Activated T-helper 1 cell treated with anti-CD3 and anti-CD28 coated beads, Interleukin-12 subunit alpha, Interleukin-12 subunit beta, Interleukin-2, Interleukin-4 antibody, amounts not matched to agents 30 ng/mL and 10 ng/mL and 1 ng/mL, durations not matched to agents 14 hours and 24 hours and 36 hours (primary cell): ENCODE data around the gene AURKAIP1. TPM values are rescaled to one million over a fixed set of nuclear protein-coding genes. Genes with fewer than 3 reads are reported as not detected.
A peak's percentile ranks its signal among the peaks of the same experiment; 100 is the strongest.
"Not testable (repeated sequence)": the region's sequence is repeated elsewhere in the genome, so short reads cannot be mapped to it uniquely, and the experiment has no call there.

Source experiments
- DNase-seq: peaks from one replicate; pipeline ENCODE4 v3.0.0; 2021; ENCODE audit warnings: low spot score
- H3K27ac Mint-ChIP-seq: one replicate; pipeline ENCODE4 v1.8.0; 2021; ENCODE audit warnings: mild to moderate bottlenecking, mixed read lengths
- H3K27me3 Mint-ChIP-seq: one replicate; pipeline ENCODE4 v1.8.0; 2022; ENCODE audit warnings: mild to moderate bottlenecking, moderate library complexity, mixed read lengths; ENCODE audit not compliant: insufficient read depth
- H3K36me3 Mint-ChIP-seq: one replicate; pipeline ENCODE4 v1.8.0; 2021; ENCODE audit warnings: low read depth, mixed read lengths
- H3K4me1 Mint-ChIP-seq: one replicate; pipeline ENCODE4 v1.8.0; 2021; ENCODE audit warnings: low read depth, mixed read lengths
- H3K4me3 Mint-ChIP-seq: one replicate; pipeline ENCODE4 v1.8.0; 2021; ENCODE audit warnings: mild to moderate bottlenecking, moderate library complexity, mixed read lengths
- H3K9me3 Mint-ChIP-seq: one replicate; pipeline ENCODE4 v1.8.0; 2021; ENCODE audit warnings: mixed read lengths
- intact Hi-C: fragments of 100-400 bp; cut with micrococcal nuclease; formaldehyde crosslinking; loops from one replicate; pipeline ENCODE4 v1.15.1; 2024
- total RNA-seq: library from RNA; stranded (reverse); gene quantifications from 2 replicates; pipeline ENCODE4 v1.2.3, GENCODE V29; 2022

Gene AURKAIP1
- 147 and 148 TPM in 2 replicates for total RNA-seq

- H3K27me3 Mint-ChIP-seq = peaks cover 2% of the 10 kb centered on the region
- H3K9me3 Mint-ChIP-seq = no peaks in the 10 kb centered on the region
- peaks cover 11% of the 10 kb centered on the region for H3K4me1 Mint-ChIP-seq
- intact Hi-C loops = loop anchor here (1.0 to 2.0 kb wide), 9 partner anchors 24 to 362 kb away; partner anchors contain the start of genes ATAD3B, CCNL2, CPTP and DVL1
- H3K27ac Mint-ChIP-seq = peak within 1 kb of the TSS; percentile 98
- H3K36me3 Mint-ChIP-seq = peaks cover 8% of the 10 kb centered on the region
- DNase-seq = peak; percentile 97
- peak within 1 kb of the TSS; percentile 93 for H3K4me3 Mint-ChIP-seq
Observed at GRCh38 chr1:1374929-1375662, at the start of gene AURKAIP1. Gene AURKAIP1, minus strand, starts transcription at chr1:1375207. Its CDS starts 451 bp downstream, at chr1:1374756.

- H3K9me3 Mint-ChIP-seq = no peaks in the 10 kb centered on the region
- H3K27ac Mint-ChIP-seq = no peak overlapping the region
- intact Hi-C loops = no loop called here
- no peaks in the 10 kb centered on the region for H3K4me1 Mint-ChIP-seq
- H3K27me3 Mint-ChIP-seq = peaks cover 22% of the 10 kb centered on the region
- no peak for DNase-seq
- H3K36me3 Mint-ChIP-seq = no peaks in the 10 kb centered on the region
- H3K4me3 Mint-ChIP-seq = no peak overlapping the region
Observed at GRCh38 chr1:1424707-1425106, 49.7 kb upstream of the AURKAIP1 start.

GRCh38 chr1:1423245-1423597 lies 48.2 kb upstream of the AURKAIP1 start:
- H3K9me3 Mint-ChIP-seq = no peaks in the 10 kb centered on the region
- H3K27me3 Mint-ChIP-seq = peaks cover 10% of the 10 kb centered on the region
- intact Hi-C loops = no loop called here
- no peaks in the 10 kb centered on the region for H3K36me3 Mint-ChIP-seq
- H3K4me3 Mint-ChIP-seq = no peak overlapping the region
- no peak overlapping the region for H3K27ac Mint-ChIP-seq
- DNase-seq = no peak
- peaks cover 2% of the 10 kb centered on the region for H3K4me1 Mint-ChIP-seq

GRCh38 chr1:1422465-1423244 lies 47.6 kb upstream of the AURKAIP1 start:
- Mint-ChIP-seq H3K4me1 (peaks cover 8% of the 10 kb centered on the region), H3K36me3 (no peaks in the 10 kb centered on the region), H3K27ac (no peak overlapping the region), H3K9me3 (no peaks in the 10 kb centered on the region), H3K27me3 (peaks cover 10% of the 10 kb centered on the region), H3K4me3 (no peak overlapping the region)
- intact Hi-C loops = no loop called here
- no peak for DNase-seq

DNA sequence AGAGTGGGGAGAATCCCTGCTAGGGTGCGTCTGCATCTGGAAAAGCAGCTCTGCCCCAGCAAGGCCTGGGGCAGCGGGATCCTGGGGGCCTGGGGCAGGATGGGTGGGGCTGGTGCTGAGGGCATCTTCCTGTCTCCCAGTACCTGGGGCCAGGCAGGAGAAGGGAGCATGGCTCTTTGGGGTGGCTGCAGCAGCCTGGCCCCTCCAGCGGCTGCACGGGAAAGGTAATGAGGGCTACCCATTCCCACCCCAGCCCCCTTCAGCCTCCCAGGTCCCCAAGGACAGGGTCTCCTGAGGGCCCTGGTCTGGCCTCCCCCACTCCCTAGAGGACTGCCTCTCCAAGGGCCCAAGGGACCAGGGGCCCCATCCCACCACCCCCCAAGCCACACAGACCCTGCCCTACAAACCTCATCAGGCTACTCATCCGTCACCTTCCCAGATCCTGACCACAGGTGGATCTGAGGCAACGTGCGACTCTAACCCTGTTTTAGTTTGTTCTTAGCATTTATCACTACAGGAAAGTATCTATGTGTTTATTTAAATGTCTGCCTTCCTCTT lies 47.0 kb upstream of the AURKAIP1 start:
- Mint-ChIP-seq H3K36me3 (no peaks in the 10 kb centered on the region), H3K4me3 (no peak overlapping the region), H3K4me1 (peaks cover 10% of the 10 kb centered on the region), H3K9me3 (no peaks in the 10 kb centered on the region), H3K27ac (no peak overlapping the region), H3K27me3 (peaks cover 10% of the 10 kb centered on the region)
- intact Hi-C loops = no loop called here
- DNase-seq = no peak

GRCh38 chr1:1421147-1421906 lies 46.3 kb upstream of the AURKAIP1 start, which contains the start of gene ANKRD65:
Gene ANKRD65, minus strand, starts transcription at chr1:1421276. Its CDS starts 271 bp downstream, at chr1:1421005.
- intact Hi-C loops = no loop called here
- no peaks in the 10 kb centered on the region for H3K36me3 Mint-ChIP-seq
- H3K27ac Mint-ChIP-seq = no peak within 1 kb of the TSS
- H3K4me3 Mint-ChIP-seq = no peak within 1 kb of the TSS
- peaks cover 9% of the 10 kb centered on the region for H3K27me3 Mint-ChIP-seq
- peaks cover 10% of the 10 kb centered on the region for H3K4me1 Mint-ChIP-seq
- no peak for DNase-seq
- no peaks in the 10 kb centered on the region for H3K9me3 Mint-ChIP-seq

DNA sequence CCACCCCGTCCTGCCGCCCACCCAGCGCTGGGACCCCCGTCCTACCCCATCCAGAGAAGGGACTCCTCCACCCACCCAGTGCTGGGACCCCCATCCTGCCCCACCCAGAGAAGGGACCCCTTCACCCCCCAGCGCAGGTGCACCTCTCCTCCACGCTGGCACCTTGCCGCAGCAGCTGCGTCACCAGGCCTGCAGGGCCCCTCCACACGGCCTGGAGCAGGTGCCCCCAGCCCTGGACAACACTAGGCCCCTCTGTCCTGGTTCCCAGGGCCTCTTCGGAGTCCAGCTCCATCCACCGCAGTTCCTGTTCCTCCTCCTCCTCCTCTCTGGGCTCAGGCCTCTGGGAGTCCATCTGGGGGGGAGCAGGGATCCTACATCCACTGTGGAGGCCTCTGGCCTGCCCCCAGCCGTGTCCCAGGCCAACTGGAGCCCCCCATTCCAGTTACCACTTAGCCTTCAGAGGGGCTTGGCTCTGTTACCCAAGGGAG lies 45.7 kb upstream of the AURKAIP1 start:
- Mint-ChIP-seq H3K36me3 (no peaks in the 10 kb centered on the region), H3K27me3 (peaks cover 8% of the 10 kb centered on the region), H3K4me1 (peaks cover 10% of the 10 kb centered on the region), H3K4me3 (no peak overlapping the region), H3K27ac (no peak overlapping the region), H3K9me3 (no peaks in the 10 kb centered on the region)
- DNase-seq = no peak
- intact Hi-C loops = no loop called here

- H3K4me3 Mint-ChIP-seq = no peak overlapping the region
- no peaks in the 10 kb centered on the region for H3K36me3 Mint-ChIP-seq
- H3K4me1 Mint-ChIP-seq = peaks cover 10% of the 10 kb centered on the region
- peaks cover 7% of the 10 kb centered on the region for H3K27me3 Mint-ChIP-seq
- intact Hi-C loops = no loop called here
- no peak overlapping the region for H3K27ac Mint-ChIP-seq
- no peak for DNase-seq
- no peaks in the 10 kb centered on the region for H3K9me3 Mint-ChIP-seq
Observed at GRCh38 chr1:1419813-1420653, 45.0 kb upstream of the AURKAIP1 start.

GRCh38 chr1:1419363-1419812 lies 44.4 kb upstream of the AURKAIP1 start:
- DNase-seq = no peak
- Mint-ChIP-seq H3K36me3 (no peaks in the 10 kb centered on the region), H3K9me3 (no peaks in the 10 kb centered on the region)

DNA sequence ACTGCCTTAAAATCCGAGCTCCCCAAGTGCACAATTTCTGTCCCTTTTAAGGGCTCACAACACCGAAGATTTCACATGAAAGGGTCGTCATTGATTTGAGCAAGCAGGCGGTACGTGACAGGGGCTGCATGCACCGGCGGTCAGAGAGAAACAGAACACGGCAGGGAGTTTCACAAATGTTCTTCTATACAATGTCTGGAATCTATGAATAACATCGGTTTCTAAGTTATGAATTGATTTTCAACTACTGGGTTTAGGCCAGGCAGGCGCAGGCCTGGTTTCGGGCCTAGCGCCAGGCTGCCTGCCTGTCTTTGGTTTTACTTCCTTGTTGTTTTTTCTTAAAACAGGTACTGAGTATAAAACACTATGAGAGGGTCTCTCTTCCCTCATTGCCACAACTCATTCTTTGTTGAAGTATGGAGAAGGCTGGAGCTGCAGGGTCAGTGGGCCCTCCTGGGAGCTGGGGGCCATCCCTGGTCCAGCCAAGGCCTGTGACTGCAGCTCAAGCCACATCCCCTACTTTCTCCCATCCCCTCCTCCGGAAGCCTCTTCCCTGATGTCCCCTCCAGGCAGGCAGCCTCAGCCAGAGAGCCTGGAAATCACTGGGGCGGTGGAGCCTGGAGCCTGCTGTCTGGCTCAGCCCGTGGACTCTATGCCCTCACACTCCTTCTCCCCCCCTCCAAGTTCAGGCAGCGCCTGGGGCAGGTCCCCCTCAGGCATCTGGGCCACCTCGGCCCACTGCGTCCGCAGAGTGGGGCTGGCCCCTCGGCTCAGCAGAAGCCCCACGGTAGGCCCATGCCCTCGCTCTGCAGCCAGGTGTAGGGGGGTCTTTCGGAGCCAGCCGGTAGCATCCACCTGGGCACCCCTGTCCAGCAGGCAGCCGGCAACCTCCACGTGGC lies 43.7 kb upstream of the AURKAIP1 start:
- no peaks in the 10 kb centered on the region for H3K9me3 Mint-ChIP-seq
- no peaks in the 10 kb centered on the region for H3K36me3 Mint-ChIP-seq
- intact Hi-C loops = no loop called here
- peaks cover 4% of the 10 kb centered on the region for H3K27me3 Mint-ChIP-seq
- H3K4me3 Mint-ChIP-seq = no peak overlapping the region
- DNase-seq = no peak
- peaks cover 10% of the 10 kb centered on the region for H3K4me1 Mint-ChIP-seq
- no peak overlapping the region for H3K27ac Mint-ChIP-seq

More at GRCh38 chr1:1419363-1419812, 44.4 kb upstream of the AURKAIP1 start:
- H3K27ac Mint-ChIP-seq = no peak overlapping the region
- intact Hi-C loops = no loop called here
- H3K4me1 Mint-ChIP-seq = peaks cover 10% of the 10 kb centered on the region
- no peak overlapping the region for H3K4me3 Mint-ChIP-seq
- H3K27me3 Mint-ChIP-seq = peaks cover 4% of the 10 kb centered on the region

DNA sequence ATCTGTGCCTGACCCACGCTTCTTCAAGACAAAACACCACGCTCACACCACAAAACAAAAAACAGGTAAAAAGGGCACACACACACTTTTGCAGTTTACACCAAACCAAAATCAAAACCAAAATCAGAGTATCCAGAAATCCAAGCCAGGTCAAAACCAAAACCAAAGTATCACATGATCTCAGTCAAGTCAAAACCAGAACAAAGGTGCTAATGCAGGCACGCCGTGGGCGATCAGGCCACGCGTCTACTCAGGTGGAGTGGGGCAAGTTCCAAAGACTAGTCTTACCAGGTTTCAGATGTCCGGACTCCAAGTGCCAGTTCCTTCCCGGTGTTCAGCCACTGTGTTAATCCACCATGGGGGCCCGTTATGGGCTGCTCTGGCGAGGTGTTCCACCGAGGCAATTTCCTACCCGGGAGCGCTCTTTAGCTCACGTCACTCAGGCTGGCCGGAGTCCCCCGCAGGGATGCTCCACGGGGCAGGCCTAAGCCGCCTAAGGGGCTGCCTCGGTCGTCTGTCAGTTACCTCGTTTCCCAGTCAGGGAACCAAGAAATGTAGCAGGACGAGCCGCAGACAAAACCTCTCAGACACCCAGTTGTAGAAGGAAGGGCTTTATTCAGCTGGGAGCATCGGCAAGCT lies 42.9 kb upstream of the AURKAIP1 start:
- peaks cover 10% of the 10 kb centered on the region for H3K4me1 Mint-ChIP-seq
- H3K27me3 Mint-ChIP-seq, H3K36me3 Mint-ChIP-seq, H3K4me3 Mint-ChIP-seq, H3K27ac Mint-ChIP-seq, intact Hi-C loops, H3K9me3 Mint-ChIP-seq, DNase-seq: not testable (repeated sequence)
